GM12892 (cell line): ENCODE results near the gene ASMTL. TPM values are rescaled to one million over a fixed set of nuclear protein-coding genes. Genes with fewer than 3 reads are reported as not detected.
"Not testable (repeated sequence)": the region's sequence is repeated elsewhere in the genome, so short reads cannot be mapped to it uniquely, and the experiment has no call there.

ENCODE experiments used
- DNase-seq: peaks from one replicate; pipeline ENCODE4 v3.0.0; 2011; ENCODE audit not compliant: insufficient read length
- FAIRE-seq: peaks from 2 replicates; lab custom pipeline; 2011; peaks lifted over from hg19 to GRCh38; lab: Jason Lieb, UNC
- POLR2A ChIP-seq: IDR thresholded peaks from 2 replicates; pipeline ENCODE4 v1.6.1; 2011; ENCODE audit warnings: low read depth, low read length, control low read depth
- POLR2AphosphoS5 ChIP-seq: IDR thresholded peaks from 2 replicates; pipeline ENCODE4 v1.6.1; 2011; ENCODE audit warnings: low read depth, low read length, control low read depth
- TAF1 ChIP-seq: IDR thresholded peaks from 2 replicates; pipeline ENCODE4 v1.6.1; 2011; ENCODE audit warnings: low read depth, mild to moderate bottlenecking, control low read depth, low read length, borderline replicate concordance
- polyA plus RNA-seq: library from polyadenylated mRNA; unstranded; fragments of >200 nt; gene quantifications from one replicate; pipeline ENCODE4 v1.2.1, GENCODE V29; 2012; ENCODE audit warnings: missing spikeins, inconsistent platforms; ENCODE audit not compliant: missing spikeins

ASMTL gene, protein sequence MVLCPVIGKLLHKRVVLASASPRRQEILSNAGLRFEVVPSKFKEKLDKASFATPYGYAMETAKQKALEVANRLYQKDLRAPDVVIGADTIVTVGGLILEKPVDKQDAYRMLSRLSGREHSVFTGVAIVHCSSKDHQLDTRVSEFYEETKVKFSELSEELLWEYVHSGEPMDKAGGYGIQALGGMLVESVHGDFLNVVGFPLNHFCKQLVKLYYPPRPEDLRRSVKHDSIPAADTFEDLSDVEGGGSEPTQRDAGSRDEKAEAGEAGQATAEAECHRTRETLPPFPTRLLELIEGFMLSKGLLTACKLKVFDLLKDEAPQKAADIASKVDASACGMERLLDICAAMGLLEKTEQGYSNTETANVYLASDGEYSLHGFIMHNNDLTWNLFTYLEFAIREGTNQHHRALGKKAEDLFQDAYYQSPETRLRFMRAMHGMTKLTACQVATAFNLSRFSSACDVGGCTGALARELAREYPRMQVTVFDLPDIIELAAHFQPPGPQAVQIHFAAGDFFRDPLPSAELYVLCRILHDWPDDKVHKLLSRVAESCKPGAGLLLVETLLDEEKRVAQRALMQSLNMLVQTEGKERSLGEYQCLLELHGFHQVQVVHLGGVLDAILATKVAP
- 23.3 TPM for polyA plus RNA-seq

DNA sequence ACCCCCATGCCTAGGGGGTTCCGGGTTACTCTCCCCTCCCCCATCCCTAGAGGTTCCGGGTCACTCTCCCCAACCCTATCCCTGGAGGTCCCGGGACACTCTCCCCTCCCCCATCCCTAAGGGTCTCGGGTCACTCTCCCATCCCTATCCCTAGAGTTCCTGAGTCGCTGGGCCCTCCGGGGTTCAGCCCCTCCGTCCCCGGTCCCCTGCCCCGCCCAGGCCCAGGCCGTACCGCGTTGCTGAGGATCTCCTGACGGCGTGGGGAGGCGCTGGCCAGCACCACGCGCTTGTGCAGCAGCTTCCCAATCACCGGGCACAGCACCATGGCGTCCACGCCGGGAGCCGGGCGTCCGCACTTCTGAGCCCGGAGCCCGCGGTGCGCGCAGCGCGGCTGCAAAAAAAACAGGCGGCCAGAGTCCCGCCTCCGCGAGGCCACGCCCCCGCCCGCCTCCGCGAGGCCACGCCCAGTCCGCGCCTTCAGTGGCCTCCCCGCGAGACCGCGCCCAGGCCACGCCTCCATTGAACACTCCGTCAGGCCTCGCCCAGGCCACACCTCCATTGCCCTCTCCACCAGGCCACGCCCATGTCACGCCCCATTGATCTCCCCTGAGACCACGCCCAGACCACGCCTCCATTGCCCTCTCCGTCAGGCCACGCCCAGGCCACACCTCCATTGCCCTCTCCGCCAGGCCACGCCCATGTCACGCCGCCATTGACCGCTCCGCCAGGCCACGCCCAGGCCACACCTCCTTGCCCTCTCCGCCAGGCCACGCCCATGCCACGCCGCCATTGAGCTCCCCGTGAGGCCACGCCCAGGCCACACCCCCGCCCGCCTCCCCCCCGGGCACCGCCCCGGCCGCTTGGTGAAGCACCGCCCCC lies at the start of gene ASMTL:
Gene ASMTL (minus strand): TSS at position 394 of the 879 bp plus-strand sequence. CDS start 69 bp downstream, at position 325.
- FAIRE-seq (peak; percentile 100), DNase-seq (peak; percentile 88)
- peak; percentile 95 for TF ChIP-seq TAF1
- peak; percentile 89 for TF ChIP-seq POLR2AphosphoS5
- peak; percentile 98 for TF ChIP-seq POLR2A

DNA sequence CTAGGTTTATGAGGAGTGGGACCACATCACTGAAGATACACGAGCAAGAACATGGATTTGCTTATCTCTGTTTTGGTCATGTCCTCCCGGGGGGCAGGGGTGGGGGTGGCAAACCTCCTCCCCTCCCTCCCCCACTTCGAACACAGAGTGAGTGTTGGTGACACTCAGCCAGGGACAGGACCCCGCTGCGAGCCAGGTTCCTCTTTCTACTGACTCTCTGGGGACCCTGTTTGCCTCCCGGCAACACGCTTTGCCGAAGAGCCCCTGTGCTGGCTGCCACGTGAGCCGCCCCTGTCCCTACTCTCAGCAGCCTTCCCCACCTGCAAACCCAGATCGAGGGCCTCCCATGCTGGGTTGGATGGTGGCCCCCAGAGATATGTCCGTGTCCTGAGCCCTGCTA lies 49.5 kb upstream of the ASMTL start:
- FAIRE-seq (no peak), DNase-seq (peak; percentile 50)
- no peak for TF ChIP-seq POLR2A
- no peak for TF ChIP-seq TAF1
- no peak for TF ChIP-seq POLR2AphosphoS5

DNA sequence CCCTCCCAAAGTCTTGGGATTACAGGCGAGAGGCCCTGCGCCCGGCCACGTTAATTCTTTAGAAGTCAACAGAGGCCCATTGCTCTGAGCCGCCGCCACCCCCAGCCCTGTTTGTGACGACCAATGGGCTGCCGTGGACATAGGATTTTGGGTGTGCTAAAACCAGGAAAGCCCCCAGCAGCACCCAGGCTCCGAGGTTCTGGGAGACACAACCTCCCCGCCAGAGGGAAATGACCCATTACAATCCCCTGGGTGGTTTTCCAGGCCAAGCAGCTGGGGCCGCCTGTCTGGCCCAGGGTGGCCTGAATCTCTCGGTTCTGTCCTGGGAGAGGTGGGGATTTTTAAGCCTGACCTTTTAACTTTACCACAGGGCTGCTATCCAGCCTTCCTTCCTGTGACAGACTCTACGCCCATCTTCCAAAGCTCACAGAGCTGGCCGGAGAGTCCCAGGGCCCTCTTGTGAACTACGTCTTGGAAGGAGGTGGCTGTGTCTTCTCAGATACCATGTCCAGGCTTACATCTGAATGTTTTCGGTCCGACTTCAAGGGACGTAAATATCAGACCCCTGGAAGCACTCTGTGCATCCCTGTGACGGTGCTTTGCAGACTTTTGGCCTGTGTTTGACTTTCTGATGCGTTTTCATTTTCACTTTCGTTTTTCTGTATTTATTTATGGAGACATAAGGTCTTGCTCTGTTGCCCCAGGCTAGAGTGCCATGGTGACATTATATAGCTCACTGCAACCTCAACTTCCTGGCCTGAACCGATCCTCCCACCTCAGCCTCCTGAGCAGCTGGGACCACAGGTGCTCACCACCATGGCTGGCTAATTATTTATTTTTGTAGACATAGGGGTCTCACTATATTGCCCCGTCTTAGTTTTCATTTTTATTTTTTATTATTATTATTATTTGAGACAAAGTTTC lies 48.3 kb upstream of the ASMTL start:
- no peak for TF ChIP-seq POLR2A
- no peak for TF ChIP-seq TAF1
- TF ChIP-seq POLR2AphosphoS5 = no peak; the same call in 1 of the 2 replicates
- peak; percentile 99 for FAIRE-seq
- DNase-seq = peak; percentile 50

DNA sequence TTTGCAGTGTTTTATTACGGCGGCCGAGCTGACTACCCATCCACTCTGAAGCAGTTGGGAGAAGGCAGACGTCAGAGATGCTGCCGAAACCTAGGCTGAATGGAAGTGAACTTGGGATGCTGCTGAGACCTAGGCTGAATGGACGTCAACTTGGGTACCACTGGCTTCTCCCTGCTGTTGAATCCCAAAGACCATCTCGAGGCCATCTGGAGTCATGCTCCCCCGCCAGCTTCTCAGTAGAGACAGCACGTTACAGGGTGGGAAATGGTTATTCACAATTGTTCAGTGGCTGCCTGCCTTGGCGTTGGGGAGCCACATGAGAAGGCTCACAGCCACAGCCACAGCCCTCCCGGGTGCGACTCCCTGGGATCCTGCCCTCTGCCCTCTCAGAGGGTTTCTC lies 43.4 kb upstream of the ASMTL start:
- FAIRE-seq = no peak
- TF ChIP-seq POLR2AphosphoS5 = no peak
- no peak for TF ChIP-seq TAF1
- TF ChIP-seq POLR2A = no peak
- no peak for DNase-seq

DNA sequence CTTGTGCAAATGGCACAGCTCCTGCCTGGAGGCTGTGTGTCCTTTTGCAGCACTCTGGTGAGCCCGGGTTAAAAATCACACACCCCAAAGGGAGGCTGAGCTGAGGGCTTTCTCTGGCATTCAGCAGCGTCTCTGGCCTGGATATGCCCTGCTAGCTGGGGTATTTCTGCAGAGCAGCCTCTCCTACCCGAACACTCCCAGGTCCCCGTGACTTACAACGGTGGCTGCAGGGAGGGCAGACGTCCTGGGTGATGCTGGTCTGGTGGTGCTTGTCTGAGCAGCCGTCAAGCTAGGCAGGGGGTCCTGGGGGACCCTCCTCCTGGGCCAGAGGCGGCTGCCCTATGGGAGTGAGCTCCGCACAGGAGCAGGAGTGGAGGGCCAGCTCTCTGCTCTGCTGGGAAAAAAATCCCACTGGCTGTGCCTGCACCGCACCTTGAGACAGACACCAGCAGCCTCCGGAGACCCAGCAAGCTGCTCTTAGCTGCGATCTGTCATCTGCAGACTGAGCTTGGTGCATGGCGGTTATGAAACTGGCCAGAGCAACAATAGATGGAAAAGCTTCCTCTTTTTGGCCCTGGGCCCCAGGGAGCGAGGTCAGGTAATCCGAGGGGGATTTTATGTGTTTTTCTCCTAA lies 41.3 kb upstream of the ASMTL start:
- peak; percentile 76 for TF ChIP-seq POLR2A
- TF ChIP-seq TAF1 = peak; percentile 68; the same call in 1 of the 2 replicates
- peak; percentile 75; the same call in 1 of the 2 replicates for TF ChIP-seq POLR2AphosphoS5
- FAIRE-seq = peak; percentile 98

DNA sequence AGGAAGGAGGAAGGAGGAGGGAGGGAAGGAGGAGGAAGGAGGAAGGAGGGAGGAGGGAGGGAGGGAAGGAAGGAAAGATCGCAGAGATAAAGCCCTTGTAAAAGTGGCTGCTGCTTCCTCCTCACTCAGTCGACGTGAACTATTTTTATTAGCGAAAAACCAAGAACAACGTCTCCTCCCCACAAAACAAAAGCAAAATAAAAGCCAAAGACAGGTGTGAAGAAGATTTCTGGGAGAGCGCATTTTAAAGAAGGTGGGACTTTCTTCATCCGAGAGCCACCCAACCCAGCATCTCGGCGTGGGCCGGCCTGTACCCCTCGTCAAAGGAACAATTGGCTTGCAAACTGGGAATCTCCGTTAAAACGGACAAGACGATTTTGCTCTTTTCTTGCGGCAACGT lies 40.7 kb upstream of the ASMTL start:
- no peak for TF ChIP-seq TAF1
- TF ChIP-seq POLR2AphosphoS5 = no peak
- no peak for TF ChIP-seq POLR2A
- DNase-seq (no peak), FAIRE-seq (no peak)

More for the DNA sequence above, 41.3 kb upstream of the ASMTL start:
- no peak for DNase-seq

DNA sequence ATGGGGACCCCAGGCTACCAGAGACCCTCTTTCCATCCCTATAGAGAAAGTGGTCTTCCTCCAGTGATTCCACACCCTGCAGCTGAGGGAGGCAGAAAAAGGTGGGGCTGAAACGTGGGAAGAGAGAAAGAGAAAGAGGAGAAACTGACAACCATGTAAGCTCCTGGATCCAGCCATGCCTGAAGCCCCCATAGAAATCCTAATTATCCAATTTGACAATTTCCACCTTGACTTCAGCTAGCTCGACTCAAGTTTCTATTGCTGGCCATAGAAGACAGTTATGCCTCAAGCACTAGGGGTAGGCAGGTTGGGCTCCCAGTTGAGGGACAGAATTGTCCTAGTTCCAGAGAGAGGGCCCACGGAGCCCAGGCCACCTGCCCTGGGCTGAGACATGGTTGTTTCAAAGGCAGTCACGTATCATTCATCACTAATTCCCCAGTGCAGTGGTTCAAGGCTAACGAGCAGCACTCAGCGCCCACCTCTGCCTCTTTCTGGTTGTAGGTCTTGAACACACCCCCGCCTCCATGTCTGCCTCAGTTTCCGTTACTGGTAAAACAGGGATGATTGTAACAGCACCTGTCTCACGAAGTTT lies 39.8 kb upstream of the ASMTL start:
- FAIRE-seq (no peak), DNase-seq (no peak)
- TF ChIP-seq POLR2A (0 out of 2 replicates have a peak, but pooled peaks have one; percentile 21), TAF1 (no peak), POLR2AphosphoS5 (no peak)

DNA sequence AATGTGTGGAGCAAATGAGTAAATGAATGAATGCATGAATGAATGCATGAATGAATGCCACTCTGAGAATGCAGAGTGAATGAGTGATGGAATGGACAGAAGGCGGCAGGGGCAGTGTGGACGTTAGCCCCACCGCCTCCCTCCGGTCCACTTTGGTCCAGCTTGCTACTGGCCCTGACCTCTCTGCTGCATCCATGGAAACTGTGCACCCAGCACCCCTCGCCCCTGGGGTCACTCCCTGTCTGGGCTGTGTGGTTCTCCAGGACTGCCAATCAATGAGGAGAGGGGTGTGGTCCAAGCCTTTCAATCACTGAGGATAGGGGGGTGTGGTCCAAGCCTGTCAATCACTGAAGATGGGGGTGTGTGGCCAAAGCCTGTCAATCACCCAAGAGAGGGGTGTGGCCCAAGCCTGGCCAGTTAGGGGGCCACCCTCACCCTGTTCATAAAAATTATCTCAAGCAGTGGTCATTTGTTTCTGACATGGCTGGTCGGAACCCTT lies 39.2 kb upstream of the ASMTL start:
- FAIRE-seq (peak; percentile 100), DNase-seq (peak; percentile 72)
- no peak for TF ChIP-seq POLR2AphosphoS5
- no peak for TF ChIP-seq POLR2A
- TF ChIP-seq TAF1 = 0 out of 2 replicates have a peak, but pooled peaks have one; percentile 21

DNA sequence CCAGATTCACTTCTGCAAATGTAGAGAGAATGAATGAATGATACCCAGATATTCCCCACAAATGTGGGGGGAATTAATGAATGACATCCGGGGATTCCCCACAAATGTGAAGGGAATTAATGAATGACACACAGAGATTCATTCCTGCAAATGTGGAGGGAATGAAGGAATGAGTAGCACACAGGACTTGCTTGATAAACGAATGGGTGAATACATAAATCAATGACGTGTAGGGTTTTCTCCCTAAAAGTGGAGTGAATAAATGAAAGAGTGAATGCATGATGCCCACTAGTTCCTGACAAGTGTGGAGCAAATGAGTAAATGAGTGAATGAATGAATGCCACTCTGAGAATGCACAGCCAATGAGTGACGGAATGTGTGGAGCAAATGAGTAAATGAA lies 38.5 kb upstream of the ASMTL start:
- FAIRE-seq, DNase-seq: not testable (repeated sequence)

DNA sequence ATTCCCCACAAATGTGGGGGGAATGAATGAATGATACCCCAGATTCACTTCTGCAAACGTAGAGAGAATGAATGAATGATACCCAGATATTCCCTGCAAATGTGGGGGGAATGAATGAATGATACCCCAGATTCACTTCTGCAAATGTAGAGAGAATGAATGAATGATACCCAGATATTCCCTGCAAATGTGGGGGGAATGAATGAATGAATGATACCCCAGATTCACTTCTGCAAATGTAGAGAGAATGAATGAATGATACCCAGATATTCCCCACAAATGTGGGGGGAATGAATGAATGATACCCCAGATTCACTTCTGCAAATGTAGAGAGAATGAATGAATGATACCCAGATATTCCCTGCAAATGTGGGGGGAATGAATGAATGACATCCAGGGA lies 38.0 kb upstream of the ASMTL start:
- FAIRE-seq, DNase-seq: not testable (repeated sequence)

DNA sequence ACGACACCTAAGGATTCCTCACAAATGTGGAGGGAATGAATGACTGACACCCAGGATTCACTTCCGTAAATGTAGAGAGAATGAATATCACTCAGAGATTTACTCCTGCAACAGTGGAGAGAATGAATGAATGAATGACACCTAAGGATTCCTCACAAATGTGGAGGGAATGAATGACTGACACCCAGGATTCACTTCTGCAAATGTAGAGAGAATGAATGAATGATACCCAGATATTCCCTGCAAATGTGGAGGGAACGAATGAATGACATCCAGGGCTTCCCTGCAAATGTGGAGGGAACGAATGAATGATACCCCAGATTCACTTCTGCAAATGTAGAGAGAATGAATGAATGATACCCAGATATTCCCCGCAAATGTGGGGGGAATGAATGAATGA lies 36.6 kb upstream of the ASMTL start:
- FAIRE-seq, DNase-seq: not testable (repeated sequence)
